GM21367 (cell line): ENCODE data around the gene LTC4S.
"Not testable (repeated sequence)": the region's sequence is repeated elsewhere in the genome, so short reads cannot be mapped to it uniquely, and the experiment has no call there.

ENCODE experiments used
- ATAC-seq: cut with Tn5 transposase; IDR thresholded peaks from one replicate; pipeline ENCODE4 v1.9.1; 2021; ENCODE audit not compliant: unreplicated experiment

Gene LTC4S

GRCh38 chr5:179822444-179822990 lies 28.7 kb downstream of the LTC4S start:
- ATAC-seq, result no peak

GRCh38 chr5:179823937-179824744 lies 30.4 kb downstream of the LTC4S start:
- no peak for ATAC-seq

DNA sequence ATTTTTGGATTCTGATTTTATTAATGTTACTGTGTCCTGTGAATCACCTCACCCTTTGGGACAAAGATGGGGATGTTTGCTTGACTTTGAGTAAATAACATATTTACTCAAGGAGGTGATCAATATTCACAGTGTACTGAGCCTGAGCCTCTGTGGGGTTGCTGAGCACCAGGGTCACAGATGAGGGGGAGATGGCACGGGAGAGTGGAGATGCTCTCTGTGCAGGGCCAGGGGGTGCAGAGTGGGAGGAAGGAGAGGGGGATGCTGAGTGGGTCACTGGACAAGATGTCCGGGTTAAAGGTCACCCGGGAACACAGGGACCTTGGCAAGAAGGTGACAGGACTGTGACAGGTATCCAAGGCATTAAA lies 30.9 kb downstream of the LTC4S start:
- no peak for ATAC-seq

DNA sequence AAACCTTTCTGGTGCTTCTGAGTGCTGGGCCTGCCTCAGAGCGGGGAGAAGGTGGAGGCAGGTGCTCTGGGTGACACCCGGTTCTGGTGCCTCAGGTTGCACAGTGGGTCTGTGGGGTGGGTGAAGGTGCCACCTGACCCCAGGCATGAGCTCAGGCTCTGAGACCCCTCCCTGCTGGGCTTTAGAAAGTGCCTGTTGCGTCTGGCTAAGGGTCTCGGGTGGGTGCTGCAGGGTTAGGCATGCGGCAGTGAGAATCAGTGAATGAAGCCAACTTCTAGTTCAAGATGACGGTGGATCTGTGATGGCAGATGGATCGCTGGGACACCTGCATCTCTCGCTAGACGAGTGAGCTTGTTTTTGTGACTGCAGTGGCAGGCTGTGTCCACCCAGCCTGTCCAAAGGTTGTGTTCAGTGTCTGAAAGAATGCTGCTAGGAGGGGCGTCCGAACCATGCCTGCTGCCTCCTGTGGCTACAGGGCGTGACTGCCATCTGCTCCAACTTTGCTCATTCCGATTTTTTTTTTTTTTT lies 31.9 kb downstream of the LTC4S start:
- ATAC-seq, result no peak

- no peak for ATAC-seq
Measured at GRCh38 chr5:179827680-179828079, 33.9 kb downstream of the LTC4S start.

DNA sequence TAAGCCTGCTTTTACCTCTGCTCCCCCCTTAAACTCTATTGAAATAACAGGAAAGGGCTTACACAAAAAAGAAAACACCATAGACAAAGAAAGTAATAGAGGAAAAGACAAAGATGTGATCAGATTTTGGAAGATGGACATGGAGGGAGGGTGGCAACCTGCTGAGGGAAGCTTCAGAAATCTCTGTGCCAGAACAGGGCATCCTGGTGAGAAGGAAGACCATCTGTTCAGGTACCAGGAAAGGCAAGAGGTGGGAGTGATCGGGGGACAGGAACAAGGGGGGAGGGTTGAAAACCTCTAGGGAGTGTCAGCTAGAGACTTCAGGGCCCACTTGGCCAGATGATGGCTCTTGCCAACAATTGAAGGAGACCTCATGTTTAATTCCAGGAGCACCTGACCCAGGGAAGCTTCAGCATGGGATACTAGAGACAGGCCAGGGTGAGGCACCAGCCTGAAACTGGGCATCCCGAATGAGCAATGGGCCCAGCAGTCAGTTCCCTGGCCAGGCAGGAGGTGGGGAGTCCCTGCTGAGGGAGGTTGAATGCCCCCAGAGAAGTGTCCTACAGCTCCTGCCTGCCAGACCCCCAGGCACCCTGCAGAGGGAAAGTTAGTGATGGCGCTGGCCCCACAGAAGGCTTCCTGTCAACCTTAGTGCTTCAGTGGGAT lies 35.1 kb downstream of the LTC4S start:
- ATAC-seq, result no peak

DNA sequence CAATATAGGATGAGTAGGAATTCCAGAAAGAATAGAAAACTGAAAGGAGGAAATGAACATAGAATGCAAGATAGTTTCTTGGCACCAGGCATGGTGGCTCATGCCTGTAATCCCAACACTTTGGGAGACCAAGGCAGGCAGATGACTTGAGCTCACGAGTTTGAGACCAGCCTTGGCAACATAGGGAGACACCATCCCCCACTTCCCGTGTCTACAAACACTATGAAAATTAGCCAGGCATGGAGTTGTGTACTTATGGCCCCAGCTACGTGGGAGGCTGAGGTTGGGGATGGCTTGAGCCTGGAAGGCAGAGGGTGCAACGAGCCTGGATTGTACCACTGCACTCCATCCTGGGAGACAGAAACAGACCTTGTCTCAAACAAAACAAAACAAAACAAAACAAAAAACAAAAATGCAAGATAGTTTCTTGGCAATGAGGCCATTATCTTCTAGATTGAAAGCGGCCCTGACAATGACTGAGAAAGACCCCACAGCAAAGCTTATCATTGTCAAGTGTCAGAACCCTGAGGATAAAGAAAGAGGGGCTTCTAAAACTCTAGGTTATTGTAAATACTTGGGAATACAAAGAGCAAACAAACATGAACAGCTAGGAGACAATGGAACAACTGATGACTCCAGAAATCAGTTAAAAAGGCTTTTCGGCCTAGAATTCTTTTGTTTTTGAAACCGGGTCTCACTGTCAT lies 36.1 kb downstream of the LTC4S start:
- no peak for ATAC-seq

DNA sequence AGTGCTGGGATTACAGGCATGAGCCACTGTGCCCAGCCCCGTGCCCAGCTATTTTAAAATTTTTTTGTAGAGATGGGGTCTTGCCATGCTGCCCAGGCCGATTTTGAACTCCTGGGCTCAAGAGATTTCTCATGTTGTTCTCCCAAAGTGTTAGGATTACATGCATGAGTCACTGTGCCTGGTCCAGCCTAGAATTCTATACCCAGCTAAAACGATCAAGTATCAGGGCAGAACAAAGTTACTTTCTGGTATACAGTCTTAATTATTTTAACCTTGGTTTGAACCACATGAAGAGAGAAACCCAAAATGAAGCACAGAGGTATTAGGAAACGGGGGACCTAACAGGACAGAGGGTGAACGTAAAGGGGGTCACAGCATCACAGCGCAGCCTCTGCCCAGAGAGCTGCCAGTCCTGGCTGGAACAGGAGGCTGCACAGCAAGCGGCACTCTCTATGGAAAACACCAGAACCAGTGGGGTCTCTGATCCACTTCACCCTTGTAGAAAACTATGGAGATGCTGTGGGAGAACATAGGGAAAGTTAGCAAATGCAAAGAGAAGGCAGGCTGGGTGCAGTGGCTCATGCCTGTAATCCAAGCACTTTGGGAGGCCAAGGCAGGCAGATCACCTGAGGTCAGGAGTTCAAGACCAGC lies 37.2 kb downstream of the LTC4S start:
- ATAC-seq, result no peak

GRCh38 chr5:179832039-179832745 lies 38.4 kb downstream of the LTC4S start:
- ATAC-seq, result no peak

- no peak for ATAC-seq
Measured at GRCh38 chr5:179833056-179833708, 39.4 kb downstream of the LTC4S start.

- no peak for ATAC-seq
Measured at GRCh38 chr5:179833709-179834070, 39.9 kb downstream of the LTC4S start.

- no peak for ATAC-seq
Measured at GRCh38 chr5:179834120-179834519, 40.3 kb downstream of the LTC4S start.

- not testable (repeated sequence) for ATAC-seq
Measured at GRCh38 chr5:179834871-179835270, 41.1 kb downstream of the LTC4S start.

DNA sequence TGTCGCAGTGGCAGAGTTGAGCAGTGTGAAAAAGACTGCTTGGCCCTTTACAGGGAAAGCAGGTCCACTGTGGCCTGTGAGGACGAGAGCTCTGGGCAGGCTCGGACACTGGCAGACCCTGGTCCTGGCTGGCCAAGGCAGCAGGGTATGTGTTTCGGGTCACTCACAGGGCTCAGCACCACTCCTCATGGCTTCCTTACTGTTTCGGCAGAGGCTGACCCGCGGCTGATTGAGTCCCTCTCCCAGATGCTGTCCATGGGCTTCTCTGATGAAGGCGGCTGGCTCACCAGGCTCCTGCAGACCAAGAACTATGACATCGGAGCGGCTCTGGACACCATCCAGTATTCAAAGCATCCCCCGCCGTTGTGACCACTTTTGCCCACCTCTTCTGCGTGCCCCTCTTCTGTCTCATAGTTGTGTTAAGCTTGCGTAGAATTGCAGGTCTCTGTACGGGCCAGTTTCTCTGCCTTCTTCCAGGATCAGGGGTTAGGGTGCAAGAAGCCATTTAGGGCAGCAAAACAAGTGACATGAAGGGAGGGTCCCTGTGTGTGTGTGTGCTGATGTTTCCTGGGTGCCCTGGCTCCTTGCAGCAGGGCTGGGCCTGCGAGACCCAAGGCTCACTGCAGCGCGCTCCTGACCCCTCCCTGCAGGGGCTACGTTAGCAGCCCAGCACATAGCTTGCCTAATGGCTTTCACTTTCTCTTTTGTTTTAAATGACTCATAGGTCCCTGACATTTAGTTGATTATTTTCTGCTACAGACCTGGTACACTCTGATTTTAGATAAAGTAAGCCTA lies 42.6 kb downstream of the LTC4S start:
- ATAC-seq, result peak; percentile 61

DNA sequence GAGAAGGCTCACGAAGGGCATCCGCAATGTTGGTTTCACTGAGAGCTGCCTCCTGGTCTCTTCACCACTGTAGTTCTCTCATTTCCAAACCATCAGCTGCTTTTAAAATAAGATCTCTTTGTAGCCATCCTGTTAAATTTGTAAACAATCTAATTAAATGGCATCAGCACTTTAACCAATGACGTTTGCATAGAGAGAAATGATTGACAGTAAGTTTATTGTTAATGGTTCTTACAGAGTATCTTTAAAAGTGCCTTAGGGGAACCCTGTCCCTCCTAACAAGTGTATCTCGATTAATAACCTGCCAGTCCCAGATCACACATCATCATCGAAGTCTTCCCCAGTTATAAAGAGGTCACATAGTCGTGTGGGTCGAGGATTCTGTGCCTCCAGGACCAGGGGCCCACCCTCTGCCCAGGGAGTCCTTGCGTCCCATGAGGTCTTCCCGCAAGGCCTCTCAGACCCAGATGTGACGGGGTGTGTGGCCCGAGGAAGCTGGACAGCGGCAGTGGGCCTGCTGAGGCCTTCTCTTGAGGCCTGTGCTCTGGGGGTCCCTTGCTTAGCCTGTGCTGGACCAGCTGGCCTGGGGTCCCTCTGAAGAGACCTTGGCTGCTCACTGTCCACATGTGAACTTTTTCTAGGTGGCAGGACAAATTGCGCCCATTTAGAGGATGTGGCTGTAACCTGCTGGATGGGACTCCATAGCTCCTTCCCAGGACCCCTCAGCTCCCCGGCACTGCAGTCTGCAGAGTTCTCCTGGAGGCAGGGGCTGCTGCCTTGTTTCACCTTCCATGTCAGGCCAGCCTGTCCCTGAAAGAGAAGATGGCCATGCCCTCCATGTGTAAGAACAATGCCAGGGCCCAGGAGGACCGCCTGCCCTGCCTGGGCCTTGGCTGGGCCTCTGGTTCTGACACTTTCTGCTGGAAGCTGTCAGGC lies 43.6 kb downstream of the LTC4S start:
- ATAC-seq, result no peak

DNA sequence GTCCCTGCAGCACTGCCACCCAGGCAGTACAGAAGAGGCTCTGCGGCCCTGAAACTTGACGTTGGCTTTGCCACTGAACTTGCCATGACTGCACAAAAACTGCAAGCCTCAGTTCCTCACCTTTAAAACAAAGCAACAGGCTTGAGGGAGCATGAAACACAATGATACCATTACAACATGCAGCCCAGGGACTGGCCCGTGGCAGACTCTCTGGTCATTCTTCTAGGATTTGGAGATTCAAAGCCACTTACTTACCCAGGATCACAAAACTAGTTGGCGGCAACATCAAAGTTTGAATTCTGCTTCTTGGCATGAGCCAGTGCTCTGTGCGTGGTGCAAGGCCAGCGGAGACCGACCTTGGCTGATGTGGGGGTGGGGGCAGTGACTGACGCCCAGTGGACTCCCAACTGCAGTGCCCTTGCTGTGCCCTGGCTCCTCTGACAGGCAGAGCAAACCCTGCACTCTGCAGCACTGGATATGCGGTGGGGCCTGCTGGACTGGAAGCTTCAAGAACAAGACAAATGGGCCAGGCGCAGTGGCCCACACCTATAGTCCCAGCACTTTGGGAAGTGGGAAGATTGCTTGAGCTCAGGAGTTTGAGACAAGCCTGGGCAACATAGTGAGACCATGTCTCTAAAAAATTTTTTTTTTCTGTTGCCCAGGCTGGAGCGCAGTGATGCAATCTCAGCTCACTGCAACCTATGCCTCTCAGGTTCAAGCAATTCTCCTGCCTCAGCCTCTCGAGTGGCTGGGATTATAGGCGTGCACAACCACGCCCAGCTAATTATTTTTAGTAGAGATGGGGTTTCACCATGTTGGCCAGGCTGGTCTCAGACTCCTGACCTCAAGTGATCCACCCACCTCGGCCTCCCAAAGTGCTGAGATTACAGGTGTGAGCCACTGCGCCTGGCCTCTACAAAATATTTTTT lies 45.8 kb downstream of the LTC4S start:
- ATAC-seq, result no peak

- no peak for ATAC-seq
Measured at GRCh38 chr5:179840321-179840720, 46.5 kb downstream of the LTC4S start.
